PC-3 (cell line): ENCODE data around the gene SMIM36.

Source experiments
- EZH2 ChIP-seq: fragments of 300-600 bp; sonication (generic); IDR thresholded peaks from one replicate; pipeline ENCODE4 v1.6.1; 2017; ENCODE audit warnings: antibody characterized with exemption, mild to moderate bottlenecking, low read length; ENCODE audit not compliant: unreplicated experiment
- EZH2phosphoT487 ChIP-seq: fragments of 300-600 bp; sonication (generic); IDR thresholded peaks from 2 replicates; pipeline ENCODE4 v1.6.1; 2018; ENCODE audit warnings: mild to moderate bottlenecking, antibody characterized with exemption, low read length, borderline replicate concordance
- TF ChIP-seq, protein P1 (sequence below): fragments of 300-600 bp; sonication (generic); conservative IDR thresholded peaks from 2 replicates; pipeline ENCODE4 v1.5.1; 2017; ENCODE audit warnings: antibody characterized with exemption, low read depth, mild to moderate bottlenecking, low read length

DNA sequence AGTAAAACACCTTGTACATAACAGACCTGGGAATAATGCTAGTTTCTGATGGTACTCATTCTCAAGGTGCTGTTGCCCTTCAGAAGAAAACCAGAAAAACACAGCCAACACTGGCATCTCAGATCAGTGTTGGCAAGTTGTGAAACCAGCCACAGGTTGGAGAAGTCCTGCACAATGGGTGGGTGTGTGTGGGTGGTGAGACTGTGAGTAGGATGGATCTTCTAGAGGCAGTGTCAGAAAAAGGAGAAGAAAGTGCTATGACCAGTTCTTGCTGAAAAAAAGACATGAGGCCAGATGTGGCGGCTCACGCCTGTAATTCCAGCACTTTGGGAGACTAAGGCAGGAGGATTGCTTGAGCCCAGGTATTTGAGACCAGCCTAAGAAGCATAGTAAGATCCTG lies 35.2 kb upstream of the SMIM36 start:
- TF ChIP-seq, protein P1, sequence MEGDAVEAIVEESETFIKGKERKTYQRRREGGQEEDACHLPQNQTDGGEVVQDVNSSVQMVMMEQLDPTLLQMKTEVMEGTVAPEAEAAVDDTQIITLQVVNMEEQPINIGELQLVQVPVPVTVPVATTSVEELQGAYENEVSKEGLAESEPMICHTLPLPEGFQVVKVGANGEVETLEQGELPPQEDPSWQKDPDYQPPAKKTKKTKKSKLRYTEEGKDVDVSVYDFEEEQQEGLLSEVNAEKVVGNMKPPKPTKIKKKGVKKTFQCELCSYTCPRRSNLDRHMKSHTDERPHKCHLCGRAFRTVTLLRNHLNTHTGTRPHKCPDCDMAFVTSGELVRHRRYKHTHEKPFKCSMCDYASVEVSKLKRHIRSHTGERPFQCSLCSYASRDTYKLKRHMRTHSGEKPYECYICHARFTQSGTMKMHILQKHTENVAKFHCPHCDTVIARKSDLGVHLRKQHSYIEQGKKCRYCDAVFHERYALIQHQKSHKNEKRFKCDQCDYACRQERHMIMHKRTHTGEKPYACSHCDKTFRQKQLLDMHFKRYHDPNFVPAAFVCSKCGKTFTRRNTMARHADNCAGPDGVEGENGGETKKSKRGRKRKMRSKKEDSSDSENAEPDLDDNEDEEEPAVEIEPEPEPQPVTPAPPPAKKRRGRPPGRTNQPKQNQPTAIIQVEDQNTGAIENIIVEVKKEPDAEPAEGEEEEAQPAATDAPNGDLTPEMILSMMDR: no peak
- TF ChIP-seq EZH2: no peak
- TF ChIP-seq EZH2phosphoT487: no peak
